Lower leg skin (tissue), 4 donors: Measurements from ENCODE around the gene C14orf132. TPM values are rescaled to one million over a fixed set of nuclear protein-coding genes. Genes with fewer than 3 reads are reported as not detected.
A peak's percentile ranks its signal among the peaks of the same experiment; 100 is the strongest.

Experiments used
- DNase-seq, 2 donors: peaks; one replicate each; pipeline ENCODE4 v3.0.0-alpha.2; 2019; ENCODE audit warnings: low spot score in 2 of 2
- H3K4me3 ChIP-seq: fragments of 200-600 bp; sonication (generic); 2 replicates; pipeline ENCODE4 v1.5.1; 2017; ENCODE audit warnings: mild to moderate bottlenecking, low read depth; ENCODE audit not compliant: poor library complexity, severe bottlenecking
- CTCF ChIP-seq, 3 donors: fragments of 450-650 bp; IDR thresholded peaks; one replicate each; pipeline ENCODE4 v1.5.1; 2016; ENCODE audit warnings: antibody characterized with exemption in 3 of 3, mild to moderate bottlenecking in 3 of 3, moderate library complexity in 2 of 3
- POLR2A ChIP-seq, 2 donors: fragments of 450-650 bp; IDR thresholded peaks; one replicate each; pipeline ENCODE4 v1.6.1; 2016 to 2017; ENCODE audit warnings: antibody characterized with exemption in 2 of 2, mild to moderate bottlenecking in 1 of 2, moderate library complexity in 1 of 2
- WGBS, 2 donors: methylation state at CpG; one replicate each; pipeline ENCODE4 v1.1.5; 2018; 5-methylcytosine and 5-hydroxymethylcytosine counted together
- intact Hi-C: fragments of 100-400 bp; cut with DNase I; formaldehyde crosslinking; loops from one replicate; pipeline ENCODE4 v1.15.0; 2023; ENCODE audit warnings: low total_unique reads
- total RNA-seq, 4 donors: library from RNA; depleted of rRNA; stranded (reverse); fragments of >200 nt; gene quantifications; one replicate each; pipeline ENCODE4 v1.1.0, GENCODE V29; 2016

Gene C14orf132
- total RNA-seq, 4 donors from 2014 or later, result 9.6 to 24.9 (median 16.6) TPM

GRCh38 chr14:96114002-96114401 lies 74.8 kb downstream of the C14orf132 start:
- no peak for TF ChIP-seq POLR2A (IDR thresholded peaks at IDR 0.05)
- no peak for TF ChIP-seq CTCF (IDR thresholded peaks at IDR 0.05)
- no peak for DNase-seq
- intact Hi-C loops, result no loop called here
- H3K4me3 ChIP-seq, result no peak overlapping the region

DNA sequence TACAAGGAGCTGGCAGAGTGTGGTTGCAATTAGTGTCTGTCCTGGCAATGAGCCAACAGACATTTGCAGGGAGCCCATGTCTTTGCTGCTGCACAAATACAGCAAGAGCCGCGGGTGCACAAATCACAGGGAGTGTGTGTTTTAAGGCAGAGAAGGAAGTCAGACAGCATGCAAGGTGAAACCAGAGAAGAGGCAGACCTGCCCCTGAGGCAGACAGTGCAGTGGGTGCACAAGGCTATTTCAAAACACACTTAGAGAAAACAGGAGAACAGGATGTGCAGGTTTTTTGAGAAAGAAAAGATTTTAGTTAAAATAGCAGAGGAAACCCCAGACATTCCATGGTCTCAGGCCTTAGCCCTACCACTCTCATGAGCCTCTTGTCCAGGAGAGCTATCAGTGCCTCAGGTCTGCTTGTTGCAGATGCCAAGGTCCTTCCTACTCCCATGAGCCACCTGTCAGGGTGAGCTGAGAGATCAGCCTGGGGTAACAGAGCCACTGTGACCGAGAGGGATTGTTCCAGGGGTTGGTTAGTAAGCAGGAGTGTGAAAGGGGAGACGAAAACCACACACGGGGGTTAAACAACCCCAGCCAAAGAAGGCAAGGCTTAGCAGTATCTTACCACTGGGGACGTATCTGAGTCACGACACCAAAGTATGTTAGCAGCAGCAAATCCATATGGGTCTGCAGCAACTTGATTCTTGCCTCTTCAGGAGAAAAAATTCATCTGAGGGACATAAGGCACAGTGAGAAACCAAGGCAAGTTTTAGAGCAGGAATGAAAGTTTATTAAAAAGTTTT lies 78.1 kb downstream of the C14orf132 start:
- no peak overlapping the region for H3K4me3 ChIP-seq
- TF ChIP-seq CTCF (IDR thresholded peaks at IDR 0.05), result no peak
- DNase-seq, result peak in 1 of 2 donors; percentile 72
- intact Hi-C loops, result no loop called here
- WGBS, 2 donors, result 57 to 69% methylated on average over 7 of the region's 7 CpGs

DNA sequence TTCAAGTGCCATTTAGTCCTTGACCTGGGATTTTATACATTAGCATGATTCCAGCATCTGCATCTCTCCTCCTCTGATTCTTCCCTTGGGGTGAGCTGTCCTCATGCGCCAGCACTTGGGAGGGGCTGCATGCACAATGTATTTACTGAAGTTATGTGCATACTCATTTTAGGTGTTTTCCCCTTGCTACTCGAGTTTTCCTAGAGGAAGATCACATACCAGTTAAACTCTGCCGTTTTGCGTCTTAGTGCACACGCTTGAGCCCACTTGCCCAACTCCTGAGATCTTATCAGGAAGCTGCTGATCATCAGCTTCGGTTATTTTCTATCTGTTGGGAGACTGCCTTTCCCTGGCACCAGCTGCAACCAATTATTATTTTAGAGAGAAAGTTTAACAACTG lies 78.8 kb downstream of the C14orf132 start:
- H3K4me3 ChIP-seq, result no peak overlapping the region
- intact Hi-C loops, result no loop called here
- DNase-seq, result peak in 1 of 2 donors; percentile 14
- TF ChIP-seq CTCF (IDR thresholded peaks at IDR 0.05) (no peak), POLR2A (IDR thresholded peaks at IDR 0.05) (no peak)
- WGBS, 2 donors, result 52 to 68% methylated on average over 6 of the region's 6 CpGs

GRCh38 chr14:96118391-96118790 lies 79.2 kb downstream of the C14orf132 start:
- no peak for TF ChIP-seq POLR2A (IDR thresholded peaks at IDR 0.05)
- no peak for TF ChIP-seq CTCF (IDR thresholded peaks at IDR 0.05)
- no peak overlapping the region for H3K4me3 ChIP-seq
- 86 to 89% methylated on average over 3 of the region's 3 CpGs for WGBS, 2 donors
- DNase-seq, result peak in 1 of 2 donors; percentile 39
- intact Hi-C loops, result no loop called here

DNA sequence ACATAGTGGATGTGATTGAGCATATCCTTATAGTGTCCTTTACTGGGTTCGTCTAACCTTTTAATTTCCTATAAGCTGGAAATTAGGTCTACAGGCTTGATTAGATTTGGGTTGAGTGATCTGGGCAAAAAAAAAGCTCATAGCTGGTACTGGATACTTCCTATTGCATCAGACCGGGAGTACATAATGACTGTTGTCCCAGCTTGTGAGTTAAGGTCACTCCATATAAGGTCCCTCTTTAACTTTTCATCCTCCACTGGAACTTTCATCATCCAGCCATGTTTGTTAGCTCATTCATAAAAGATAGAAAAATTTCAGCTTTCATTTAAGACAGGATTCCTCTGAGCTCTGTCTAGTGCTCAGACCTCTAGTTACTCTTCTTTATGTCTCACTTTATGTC lies 80.8 kb downstream of the C14orf132 start:
- H3K4me3 ChIP-seq, result no peak overlapping the region
- TF ChIP-seq CTCF (IDR thresholded peaks at IDR 0.05), result no peak
- TF ChIP-seq POLR2A (IDR thresholded peaks at IDR 0.05), result no peak
- intact Hi-C loops, result no loop called here
- whole genome bisulfite sequencing, 2 donors, result 71 to 86% methylated on average over 2 of the region's 2 CpGs
- DNase-seq, result no peak

- 75 to 86% methylated on average over 3 of the region's 3 CpGs for WGBS, 2 donors
- H3K4me3 ChIP-seq, result no peak overlapping the region
- DNase-seq, result peak in 1 of 2 donors; percentile 57
- no peak for TF ChIP-seq CTCF (IDR thresholded peaks at IDR 0.05)
- TF ChIP-seq POLR2A (IDR thresholded peaks at IDR 0.05), result no peak
- intact Hi-C loops, result no loop called here
Measured at GRCh38 chr14:96120392-96120791, 81.2 kb downstream of the C14orf132 start.
